AG10803 (cell line): Measurements from ENCODE around the gene MPPE1.

Experiments
- DNase-seq: peaks from one replicate; pipeline ENCODE4 v3.0.0; 2010; ENCODE audit warnings: low read depth
- H3K4me3 ChIP-seq: 2 replicates; pipeline ENCODE4 v1.5.1; 2011; ENCODE audit warnings: mild to moderate bottlenecking, low read length, control low read depth
- CTCF ChIP-seq: conservative IDR thresholded peaks from 2 replicates; pipeline ENCODE4 v1.5.1; 2011; ENCODE audit warnings: mild to moderate bottlenecking, low read length, control low read depth, inconsistent platforms

The MPPE1 gene, protein sequence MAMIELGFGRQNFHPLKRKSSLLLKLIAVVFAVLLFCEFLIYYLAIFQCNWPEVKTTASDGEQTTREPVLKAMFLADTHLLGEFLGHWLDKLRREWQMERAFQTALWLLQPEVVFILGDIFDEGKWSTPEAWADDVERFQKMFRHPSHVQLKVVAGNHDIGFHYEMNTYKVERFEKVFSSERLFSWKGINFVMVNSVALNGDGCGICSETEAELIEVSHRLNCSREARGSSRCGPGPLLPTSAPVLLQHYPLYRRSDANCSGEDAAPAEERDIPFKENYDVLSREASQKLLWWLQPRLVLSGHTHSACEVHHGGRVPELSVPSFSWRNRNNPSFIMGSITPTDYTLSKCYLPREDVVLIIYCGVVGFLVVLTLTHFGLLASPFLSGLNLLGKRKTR

GRCh38 chr18:11908182-11909060 is at the start of gene MPPE1:
Gene MPPE1, minus strand, starts transcription at chr18:11908317. Its CDS starts 11,053 bp downstream, at chr18:11897264.
- TF ChIP-seq CTCF, result no peak
- peak within 1 kb of the TSS; percentile 85 for H3K4me3 ChIP-seq
- peak; percentile 86 for DNase-seq

DNA sequence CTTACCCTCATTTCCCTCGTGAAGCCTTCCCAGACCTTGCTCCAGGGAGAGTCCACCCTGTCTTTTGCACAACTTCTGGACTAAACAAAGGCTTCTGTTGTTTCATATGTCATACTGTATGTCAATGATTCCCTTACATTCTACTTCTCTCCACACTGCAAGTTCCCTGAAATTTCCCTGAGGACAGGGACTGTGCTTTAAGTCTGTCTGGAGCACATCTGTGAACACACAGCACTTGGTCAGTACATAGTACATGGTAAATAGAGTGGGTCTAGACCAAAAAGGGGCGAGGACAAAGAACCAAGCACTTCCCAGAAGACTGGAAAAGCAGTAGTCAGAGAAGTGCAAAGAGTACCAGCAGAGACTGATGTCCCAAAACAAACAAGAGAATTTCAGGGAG is 49.5 kb upstream of the MPPE1 start:
- no peak overlapping the region for H3K4me3 ChIP-seq
- no peak for TF ChIP-seq CTCF
- DNase-seq, result no peak

GRCh38 chr18:11956371-11957308 is 48.5 kb upstream of the MPPE1 start:
- DNase-seq, result no peak
- H3K4me3 ChIP-seq, result no peak overlapping the region
- TF ChIP-seq CTCF, result no peak

DNA sequence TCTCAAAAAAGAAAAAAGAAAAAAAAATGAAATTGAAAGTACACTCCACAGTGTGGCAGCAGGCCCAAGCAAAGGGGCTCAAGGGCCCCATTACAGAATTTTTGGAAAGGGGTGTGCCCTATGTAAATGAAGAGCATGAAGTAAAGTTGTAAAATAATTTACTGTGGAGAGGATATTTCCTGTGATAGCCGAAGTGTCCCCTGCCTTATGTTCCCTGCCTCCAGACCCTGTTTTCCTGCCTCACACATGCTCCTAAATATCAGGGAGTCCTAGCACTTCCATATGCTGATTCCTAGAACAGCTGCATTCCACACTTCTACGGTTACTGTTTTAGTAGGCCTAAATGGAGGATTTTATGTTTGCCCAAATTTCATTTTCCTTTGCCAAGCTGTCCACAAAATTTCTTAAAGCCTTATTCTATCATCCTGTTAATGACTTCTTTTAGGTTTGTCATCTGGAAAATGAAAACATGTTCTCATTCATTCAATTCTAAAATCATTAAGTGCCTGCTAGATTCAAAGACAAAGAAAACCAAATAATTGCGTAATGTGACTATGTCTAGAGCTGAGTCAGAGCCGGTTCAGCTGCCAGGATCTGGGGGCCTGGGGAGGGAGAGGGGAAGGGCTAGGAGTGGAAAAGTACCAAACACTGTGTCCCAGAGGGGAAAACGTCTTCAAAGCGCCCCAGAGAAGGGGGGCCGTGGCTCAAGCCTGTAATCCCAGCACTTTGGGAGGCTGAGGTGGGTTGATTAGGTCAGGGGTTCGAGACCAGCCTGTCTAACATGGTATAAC is 47.3 kb upstream of the MPPE1 start:
- no peak overlapping the region for H3K4me3 ChIP-seq
- peak; percentile 83 for DNase-seq
- no peak for TF ChIP-seq CTCF

GRCh38 chr18:11953113-11953512 is 45.0 kb upstream of the MPPE1 start:
- DNase-seq, result no peak
- H3K4me3 ChIP-seq, result no peak overlapping the region
- no peak for TF ChIP-seq CTCF

DNA sequence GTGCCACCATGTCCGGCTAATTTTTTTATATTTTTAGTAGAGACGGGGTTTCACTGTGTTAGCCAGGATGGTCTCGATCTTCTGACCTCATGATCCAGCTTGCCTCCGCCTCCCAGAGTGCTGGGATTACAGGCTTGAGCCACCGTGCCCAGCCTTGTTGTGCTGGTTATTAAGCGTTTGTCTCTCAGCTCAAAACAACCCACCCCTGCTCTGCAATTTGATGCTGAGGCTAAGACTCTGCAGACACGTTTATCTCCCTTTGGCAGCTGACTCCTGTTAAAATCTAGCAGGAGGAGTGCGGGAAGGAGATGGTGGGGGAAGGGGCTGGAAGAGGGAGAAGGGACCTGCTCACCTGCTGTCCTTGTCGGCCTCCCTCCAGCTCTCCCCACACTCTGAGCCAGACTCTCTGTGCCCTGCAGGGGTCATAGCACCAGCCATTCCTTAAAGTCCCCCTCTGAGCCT is 43.3 kb upstream of the MPPE1 start:
- H3K4me3 ChIP-seq, result no peak overlapping the region
- DNase-seq, result no peak
- no peak for TF ChIP-seq CTCF
